GM12874 (cell line): Measurements from ENCODE around the gene BRD2.

Source experiments
- CTCF ChIP-seq: IDR thresholded peaks from 2 replicates; pipeline ENCODE4 v1.5.1; 2011; ENCODE audit warnings: low read depth, mild to moderate bottlenecking, control low read depth, low read length, moderate library complexity; ENCODE audit not compliant: insufficient read depth

The BRD2 gene

GRCh38 chr6:33019372-33019771 lies 51.0 kb downstream of the BRD2 start:
- no peak for TF ChIP-seq CTCF

GRCh38 chr6:33021917-33022316 lies 53.5 kb downstream of the BRD2 start:
- TF ChIP-seq CTCF, result no peak

DNA sequence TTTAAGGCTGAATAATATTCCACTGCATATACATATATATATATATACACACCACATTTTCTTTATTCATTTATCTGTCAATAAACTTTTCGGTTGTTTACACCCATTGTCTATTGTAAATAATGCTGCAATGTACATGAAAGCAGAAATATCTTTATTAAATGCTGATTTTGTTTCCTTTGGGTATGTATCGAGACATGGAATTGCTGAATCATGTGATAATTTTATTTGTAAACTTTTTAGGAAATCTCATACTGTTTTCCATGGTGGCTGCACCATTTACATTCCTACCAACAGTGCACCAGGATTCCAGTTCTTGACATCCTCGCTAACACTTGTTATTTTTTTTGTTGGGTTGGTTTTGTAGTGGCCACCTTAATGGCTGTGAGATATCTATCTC lies 55.1 kb downstream of the BRD2 start:
- TF ChIP-seq CTCF, result no peak

- no peak for TF ChIP-seq CTCF
These were observed 56.1 kb downstream of the BRD2 start for GRCh38 chr6:33024521-33024920.

DNA sequence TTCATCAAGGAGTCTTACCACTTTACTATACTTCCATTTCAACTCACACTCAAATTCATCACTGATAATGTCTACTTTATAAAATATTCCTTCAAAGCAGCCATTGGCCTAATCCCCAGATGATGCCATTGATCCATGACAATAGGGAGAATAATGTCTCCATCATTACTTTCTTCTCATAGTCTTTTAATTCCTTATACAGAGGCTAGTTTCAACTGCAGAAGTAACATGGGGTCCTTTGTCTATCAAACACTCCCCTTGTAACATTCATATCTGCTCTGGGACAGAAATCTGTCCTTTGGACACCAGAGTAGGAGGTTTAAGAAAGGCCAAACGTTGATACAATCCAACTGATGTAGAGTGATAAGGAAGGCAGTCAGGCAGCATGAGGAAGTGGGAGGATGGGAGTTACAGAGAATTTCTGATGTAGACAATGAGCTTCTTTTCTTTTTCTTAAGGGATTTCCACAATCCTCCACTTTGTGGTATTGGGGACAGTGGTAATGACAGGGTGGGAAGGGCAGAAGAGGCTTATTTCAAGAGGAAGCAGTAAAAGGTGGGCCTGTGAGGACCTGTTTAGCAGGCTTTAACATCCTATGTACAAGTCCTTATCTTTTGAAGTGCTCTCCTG lies 59.9 kb downstream of the BRD2 start:
- TF ChIP-seq CTCF, result no peak

DNA sequence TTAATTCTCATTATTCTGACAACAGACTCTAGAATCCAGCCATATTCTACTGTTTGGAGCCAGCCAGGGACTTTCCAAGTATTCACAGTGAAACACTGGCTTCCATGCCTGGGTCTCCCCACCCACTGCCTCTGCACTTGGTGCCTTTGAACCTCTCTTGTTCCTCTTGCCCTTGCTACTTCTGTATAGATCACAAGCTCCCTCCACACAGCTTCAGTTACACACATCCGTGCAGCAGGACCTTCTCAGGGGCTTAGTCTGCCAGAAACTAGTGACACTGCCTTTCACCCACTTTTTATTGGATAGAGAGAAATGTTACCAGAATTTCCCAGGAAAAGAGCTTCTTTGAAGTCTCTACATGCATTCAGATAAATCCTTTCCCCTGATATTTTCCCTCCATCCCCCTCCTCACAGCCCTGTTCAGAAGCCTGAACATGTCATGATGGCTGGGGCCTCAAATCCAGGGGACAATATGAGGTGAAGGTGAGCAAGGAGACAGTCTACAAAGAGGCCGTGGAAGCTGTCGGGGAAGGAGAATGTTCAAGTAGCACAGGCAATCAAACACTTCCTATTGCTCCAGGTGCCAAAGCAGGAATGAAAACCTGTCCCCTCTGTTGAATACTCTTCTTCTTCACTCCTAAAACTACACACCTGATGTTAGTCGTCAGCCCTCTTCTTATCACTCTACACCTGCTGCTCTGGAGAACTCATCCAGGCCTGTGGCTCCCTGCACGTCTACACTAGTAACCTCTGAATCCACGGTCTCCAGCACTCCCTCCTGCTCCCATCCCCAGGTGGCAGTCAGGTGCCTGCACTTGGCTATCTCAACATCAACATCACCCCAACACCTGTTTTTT lies 61.2 kb downstream of the BRD2 start:
- no peak for TF ChIP-seq CTCF

DNA sequence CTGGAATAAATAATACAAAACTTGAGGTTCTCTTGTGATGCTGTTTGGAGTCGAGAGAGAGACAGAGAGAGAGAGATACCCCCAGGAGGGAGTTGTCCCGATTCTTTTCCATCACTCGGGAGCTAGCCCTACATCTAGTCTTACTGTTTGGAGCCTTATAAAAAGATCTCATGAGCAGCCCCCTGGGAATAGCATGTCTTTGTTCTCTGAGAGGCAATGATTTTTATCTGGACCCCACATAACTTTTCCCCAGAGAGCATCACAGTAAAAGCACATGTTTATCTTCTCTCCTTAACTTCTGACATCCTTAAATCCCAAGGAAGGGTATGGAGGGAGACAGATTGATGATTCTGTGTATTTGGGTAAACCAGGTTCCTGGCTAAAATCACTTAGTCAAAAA lies 61.9 kb downstream of the BRD2 start:
- TF ChIP-seq CTCF, result no peak
